Endodermal cell (in vitro differentiated cells): ENCODE measurements around the gene AGTR1. TPM values are rescaled to one million over a fixed set of nuclear protein-coding genes. Genes with fewer than 3 reads are reported as not detected.
A peak's percentile ranks its signal among the peaks of the same experiment; 100 is the strongest.

Experiments used
- DNase-seq: peaks from one replicate; pipeline ENCODE4 v3.0.0-alpha.2; 2017
- H3K27ac ChIP-seq: 2 replicates; pipeline ENCODE4 v1.5.1; 2013; ENCODE audit warnings: mild to moderate bottlenecking, low read depth, low read length, moderate library complexity
- H3K27me3 ChIP-seq: 2 replicates; pipeline ENCODE4 v1.6.1; 2013; ENCODE audit warnings: mild to moderate bottlenecking, low read length, moderate library complexity; ENCODE audit not compliant: insufficient read depth, control insufficient read depth, poor library complexity, severe bottlenecking
- H3K36me3 ChIP-seq: 2 replicates; pipeline ENCODE4 v1.7.0; 2013; ENCODE audit warnings: mild to moderate bottlenecking, low read length, moderate library complexity; ENCODE audit not compliant: control insufficient read depth, insufficient read depth
- H3K4me1 ChIP-seq: one replicate; pipeline ENCODE4 v1.7.0; 2013; ENCODE audit warnings: low read length; ENCODE audit not compliant: control insufficient read depth, insufficient read depth
- H3K4me3 ChIP-seq: 2 replicates; pipeline ENCODE4 v1.5.1; 2013; ENCODE audit warnings: mild to moderate bottlenecking, low read length, moderate library complexity
- H3K9ac ChIP-seq: 2 replicates; pipeline ENCODE4 v1.6.1; 2013; ENCODE audit warnings: mild to moderate bottlenecking, low read length, moderate library complexity; ENCODE audit not compliant: poor library complexity, severe bottlenecking; ENCODE audit errors: extremely low read depth
- H3K9me3 ChIP-seq: 2 replicates; pipeline ENCODE4 v1.6.1; 2013; ENCODE audit warnings: mild to moderate bottlenecking, low read length, moderate library complexity; ENCODE audit not compliant: control insufficient read depth
- H3K27ac Mint-ChIP-seq: 2 replicates; pipeline ENCODE4 v1.8.0; 2020; ENCODE audit warnings: mixed read lengths
- H3K27me3 Mint-ChIP-seq: 2 replicates; pipeline ENCODE4 v1.8.0; 2021; ENCODE audit warnings: mild to moderate bottlenecking, mixed read lengths; ENCODE audit not compliant: insufficient read depth
- H3K36me3 Mint-ChIP-seq: 2 replicates; pipeline ENCODE4 v1.8.0; 2020; ENCODE audit warnings: low read depth, mixed read lengths
- H3K4me1 Mint-ChIP-seq: 2 replicates; pipeline ENCODE4 v1.8.0; 2020; ENCODE audit warnings: mixed read lengths
- H3K4me3 Mint-ChIP-seq: 2 replicates; pipeline ENCODE4 v1.8.0; 2020; ENCODE audit warnings: mild to moderate bottlenecking, moderate library complexity, mixed read lengths
- H3K9me3 Mint-ChIP-seq: 2 replicates; pipeline ENCODE4 v1.8.0; 2020; ENCODE audit warnings: mild to moderate bottlenecking, mixed read lengths
- WGBS, 2 experiments: methylation state at CpG; one replicate each; pipeline versions ENCODE4 v1.1.5 to v1.1.7; 2013; ENCODE audit warnings: missing lambda C conversion rate in 2 of 2, mixed read lengths in 1 of 2; ENCODE audit not compliant: insufficient coverage in 1 of 2, insufficient read length in 1 of 2; 5-methylcytosine and 5-hydroxymethylcytosine counted together
- long read RNA-seq, 4 experiments: library from polyadenylated mRNA in 2 of 4; library from RNA in 1 of 4; library from capped mRNA in 1 of 4; stranded (forward) in 3 of 4; unstranded in 1 of 4; transcript quantifications; one replicate each; pipeline ENCODE4 v2.0.0, GENCODE V29; 2020 to 2021; ENCODE audit warnings: inconsistent platforms in 1 of 4
- polyA plus RNA-seq, 2 experiments: library from polyadenylated mRNA; stranded (reverse); fragments of 50-300 nt; gene quantifications; one replicate each; pipeline ENCODE4 v1.2.3, GENCODE V29; 2013
- total RNA-seq, 2 donors: library from RNA; stranded (reverse); fragmentation: NEBNext Ultra II Directional in 1 of 2; extraction: Animal tissue kit (Norgen Biotek cat#: 25700) in 1 of 2; gene quantifications; 2 replicates in 1 of 2; 3 replicates in 1 of 2; pipeline ENCODE4 v1.2.1, GENCODE V29; 2021
- TF ChIP-seq, protein P1 (sequence below): fragments of 200-600 bp; sonication (generic); conservative IDR thresholded peaks from 2 replicates; pipeline ENCODE4 v1.5.0; 2021; ENCODE audit warnings: antibody characterized with exemption, mild to moderate bottlenecking

The AGTR1 gene
- under 1 TPM in 1 of 2 donors, not detected in 1; 0.15 TPM for total RNA-seq
- polyA plus RNA-seq (2013, experiment 1 of 2) = 0.50 TPM
- polyA plus RNA-seq (2013, experiment 2 of 2) = 0.21 TPM
- long read RNA-seq, experiment 1 = 0 reads
- long read RNA-seq, experiment 2 = 0 reads
- long read RNA-seq, experiment 3, partial matches to known transcripts = 0 of 1 reads
- long read RNA-seq, experiment 3, other reads (novel, unspliced or antisense) = 0 of 1 reads
- long read RNA-seq, experiment 4 = 0 reads

DNA sequence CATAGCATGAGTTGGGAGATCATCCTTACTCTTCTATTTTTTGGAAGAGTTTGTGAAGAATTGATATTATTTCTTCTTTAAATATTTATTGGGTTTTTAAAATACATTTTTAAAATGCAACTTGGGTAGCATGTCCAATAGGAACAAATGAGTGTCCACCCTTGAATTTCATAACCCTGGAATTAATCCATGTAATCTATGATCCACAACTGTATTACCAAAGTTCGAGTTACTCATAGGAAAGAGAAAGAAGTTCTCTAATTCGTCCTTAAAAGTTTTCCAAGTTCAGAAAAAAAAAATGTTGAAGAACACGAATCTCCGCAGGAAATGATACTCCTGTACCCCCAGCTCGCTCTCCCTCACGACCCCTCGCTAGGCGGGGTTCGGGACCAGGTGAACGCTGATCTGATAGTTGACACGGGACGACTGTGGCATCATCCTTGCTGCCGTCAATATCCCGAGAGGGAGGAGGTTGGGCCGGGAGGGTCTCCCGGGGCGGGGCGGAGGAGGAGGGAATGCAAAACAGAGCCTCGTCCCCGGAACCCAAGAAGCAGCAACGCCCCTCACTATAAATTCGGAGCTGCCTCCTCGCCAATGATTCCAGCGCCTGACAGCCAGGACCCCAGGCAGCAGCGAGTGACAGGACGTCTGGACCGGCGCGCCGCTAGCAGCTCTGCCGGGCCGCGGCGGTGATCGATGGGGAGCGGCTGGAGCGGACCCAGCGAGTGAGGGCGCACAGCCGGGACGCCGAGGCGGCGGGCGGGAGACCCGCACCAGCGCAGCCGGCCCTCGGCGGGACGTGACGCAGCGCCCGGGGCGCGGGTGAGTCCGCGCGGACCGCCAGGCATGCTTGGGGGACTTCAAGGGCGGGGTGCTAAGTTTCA is at the start of gene AGTR1:
Gene AGTR1 (plus strand): TSS at position 598 of the 884 bp plus-strand sequence. CDS start 43,133 bp downstream, outside the sequence.
- Histone ChIP-seq H3K36me3 (no peaks in the 10 kb centered on the region), H3K9ac (no peak within 1 kb of the TSS), H3K4me1 (no peaks in the 10 kb centered on the region), H3K27me3 (peaks cover 54% of the 10 kb centered on the region), H3K27ac (no peak within 1 kb of the TSS), H3K4me3 (peak within 1 kb of the TSS; percentile 80), H3K9me3 (no peaks in the 10 kb centered on the region)
- Mint-ChIP-seq H3K36me3 (no peaks in the 10 kb centered on the region), H3K4me3 (peak within 1 kb of the TSS; percentile 64), H3K9me3 (no peaks in the 10 kb centered on the region), H3K4me1 (peaks cover 1% of the 10 kb centered on the region), H3K27me3 (peaks cover 63% of the 10 kb centered on the region), H3K27ac (no peak within 1 kb of the TSS)
- TF ChIP-seq, protein P1, sequence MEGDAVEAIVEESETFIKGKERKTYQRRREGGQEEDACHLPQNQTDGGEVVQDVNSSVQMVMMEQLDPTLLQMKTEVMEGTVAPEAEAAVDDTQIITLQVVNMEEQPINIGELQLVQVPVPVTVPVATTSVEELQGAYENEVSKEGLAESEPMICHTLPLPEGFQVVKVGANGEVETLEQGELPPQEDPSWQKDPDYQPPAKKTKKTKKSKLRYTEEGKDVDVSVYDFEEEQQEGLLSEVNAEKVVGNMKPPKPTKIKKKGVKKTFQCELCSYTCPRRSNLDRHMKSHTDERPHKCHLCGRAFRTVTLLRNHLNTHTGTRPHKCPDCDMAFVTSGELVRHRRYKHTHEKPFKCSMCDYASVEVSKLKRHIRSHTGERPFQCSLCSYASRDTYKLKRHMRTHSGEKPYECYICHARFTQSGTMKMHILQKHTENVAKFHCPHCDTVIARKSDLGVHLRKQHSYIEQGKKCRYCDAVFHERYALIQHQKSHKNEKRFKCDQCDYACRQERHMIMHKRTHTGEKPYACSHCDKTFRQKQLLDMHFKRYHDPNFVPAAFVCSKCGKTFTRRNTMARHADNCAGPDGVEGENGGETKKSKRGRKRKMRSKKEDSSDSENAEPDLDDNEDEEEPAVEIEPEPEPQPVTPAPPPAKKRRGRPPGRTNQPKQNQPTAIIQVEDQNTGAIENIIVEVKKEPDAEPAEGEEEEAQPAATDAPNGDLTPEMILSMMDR = no peak
- peak; percentile 94 for DNase-seq
- 3% methylated on average over 61 of the region's 61 CpGs; no CpG with 5 or more reads in 1 of the 2 experiments for WGBS, 2 experiments

- Histone ChIP-seq H3K4me1 (no peaks in the 10 kb centered on the region), H3K36me3 (no peaks in the 10 kb centered on the region), H3K27me3 (no peaks in the 10 kb centered on the region), H3K9me3 (no peaks in the 10 kb centered on the region), H3K9ac (no peak overlapping the region), H3K27ac (no peak overlapping the region), H3K4me3 (no peak overlapping the region)
- TF ChIP-seq, protein P1 = no peak
- 95% methylated on average over 3 of the region's 3 CpGs; no CpG with 5 or more reads in 1 of the 2 experiments for WGBS, 2 experiments
- no peaks in the 10 kb centered on the region for H3K9me3 Mint-ChIP-seq
- no peaks in the 10 kb centered on the region for H3K27me3 Mint-ChIP-seq
- H3K4me1 Mint-ChIP-seq = peaks cover 10% of the 10 kb centered on the region
- H3K27ac Mint-ChIP-seq = no peak overlapping the region
- H3K36me3 Mint-ChIP-seq = no peaks in the 10 kb centered on the region
- DNase-seq = no peak
- no peak overlapping the region for H3K4me3 Mint-ChIP-seq
Measured at GRCh38 chr3:148648685-148649352, 48.9 kb upstream of the AGTR1 start.

- DNase-seq = no peak
- 92 to 95% methylated on average over 3 to 6 of the region's 6 CpGs for WGBS, 2 experiments
- no peaks in the 10 kb centered on the region for H3K4me1 ChIP-seq
- H3K27me3 ChIP-seq = no peaks in the 10 kb centered on the region
- H3K36me3 ChIP-seq = no peaks in the 10 kb centered on the region
- Mint-ChIP-seq H3K9me3 (peaks cover 2% of the 10 kb centered on the region), H3K36me3 (no peaks in the 10 kb centered on the region), H3K27me3 (no peaks in the 10 kb centered on the region), H3K4me3 (no peak overlapping the region), H3K4me1 (peaks cover 8% of the 10 kb centered on the region), H3K27ac (no peak overlapping the region)
- TF ChIP-seq, protein P1 = no peak
- no peak overlapping the region for H3K9ac ChIP-seq
- no peak overlapping the region for H3K27ac ChIP-seq
- H3K9me3 ChIP-seq = no peaks in the 10 kb centered on the region
- no peak overlapping the region for H3K4me3 ChIP-seq
Measured at GRCh38 chr3:148651549-148651948, 46.2 kb upstream of the AGTR1 start.
